22Rv1 (cell line): ENCODE results near the gene HCN2.

Experiments used
- CTCF ChIP-seq: fragments of 450-650 bp; IDR thresholded peaks from 2 replicates; pipeline ENCODE4 v1.5.1; 2017; ENCODE audit warnings: mild to moderate bottlenecking
- ZFX ChIP-seq: fragments of 450-650 bp; IDR thresholded peaks from 2 replicates; pipeline ENCODE4 v1.6.1; 2017; ENCODE audit warnings: antibody characterized with exemption, borderline replicate concordance

GRCh38 chr19:547117-547516, 42.6 kb upstream of the HCN2 start:
- TF ChIP-seq CTCF = no peak
- no peak for TF ChIP-seq ZFX
